ENCODE data around the gene SNCA.

- TF ChIP-seq, protein P1, sequence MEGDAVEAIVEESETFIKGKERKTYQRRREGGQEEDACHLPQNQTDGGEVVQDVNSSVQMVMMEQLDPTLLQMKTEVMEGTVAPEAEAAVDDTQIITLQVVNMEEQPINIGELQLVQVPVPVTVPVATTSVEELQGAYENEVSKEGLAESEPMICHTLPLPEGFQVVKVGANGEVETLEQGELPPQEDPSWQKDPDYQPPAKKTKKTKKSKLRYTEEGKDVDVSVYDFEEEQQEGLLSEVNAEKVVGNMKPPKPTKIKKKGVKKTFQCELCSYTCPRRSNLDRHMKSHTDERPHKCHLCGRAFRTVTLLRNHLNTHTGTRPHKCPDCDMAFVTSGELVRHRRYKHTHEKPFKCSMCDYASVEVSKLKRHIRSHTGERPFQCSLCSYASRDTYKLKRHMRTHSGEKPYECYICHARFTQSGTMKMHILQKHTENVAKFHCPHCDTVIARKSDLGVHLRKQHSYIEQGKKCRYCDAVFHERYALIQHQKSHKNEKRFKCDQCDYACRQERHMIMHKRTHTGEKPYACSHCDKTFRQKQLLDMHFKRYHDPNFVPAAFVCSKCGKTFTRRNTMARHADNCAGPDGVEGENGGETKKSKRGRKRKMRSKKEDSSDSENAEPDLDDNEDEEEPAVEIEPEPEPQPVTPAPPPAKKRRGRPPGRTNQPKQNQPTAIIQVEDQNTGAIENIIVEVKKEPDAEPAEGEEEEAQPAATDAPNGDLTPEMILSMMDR (IDR thresholded peaks at IDR 0.05) = no peak
- no peak for TF ChIP-seq POLR2AphosphoS5 (IDR thresholded peaks at IDR 0.05; ENCODE audit: low read depth, low read length)
- TF ChIP-seq SIN3A (IDR thresholded peaks at IDR 0.05; ENCODE audit: borderline replicate concordance, insufficient read depth, low read depth, low read length) = no peak
- no peak for TF ChIP-seq TCF7L2 (IDR thresholded peaks at IDR 0.05; ENCODE audit: low read depth, low read length)
These were observed 17.0 kb downstream of the SNCA start for GRCh38 chr4:89820010-89820409.

Data from Panc1 (cell line).